Measurements from ENCODE around the gene GPR55.
"Not testable (repeated sequence)": the region's sequence is repeated elsewhere in the genome, so short reads cannot be mapped to it uniquely, and the experiment has no call there.

The GPR55 gene

DNA sequence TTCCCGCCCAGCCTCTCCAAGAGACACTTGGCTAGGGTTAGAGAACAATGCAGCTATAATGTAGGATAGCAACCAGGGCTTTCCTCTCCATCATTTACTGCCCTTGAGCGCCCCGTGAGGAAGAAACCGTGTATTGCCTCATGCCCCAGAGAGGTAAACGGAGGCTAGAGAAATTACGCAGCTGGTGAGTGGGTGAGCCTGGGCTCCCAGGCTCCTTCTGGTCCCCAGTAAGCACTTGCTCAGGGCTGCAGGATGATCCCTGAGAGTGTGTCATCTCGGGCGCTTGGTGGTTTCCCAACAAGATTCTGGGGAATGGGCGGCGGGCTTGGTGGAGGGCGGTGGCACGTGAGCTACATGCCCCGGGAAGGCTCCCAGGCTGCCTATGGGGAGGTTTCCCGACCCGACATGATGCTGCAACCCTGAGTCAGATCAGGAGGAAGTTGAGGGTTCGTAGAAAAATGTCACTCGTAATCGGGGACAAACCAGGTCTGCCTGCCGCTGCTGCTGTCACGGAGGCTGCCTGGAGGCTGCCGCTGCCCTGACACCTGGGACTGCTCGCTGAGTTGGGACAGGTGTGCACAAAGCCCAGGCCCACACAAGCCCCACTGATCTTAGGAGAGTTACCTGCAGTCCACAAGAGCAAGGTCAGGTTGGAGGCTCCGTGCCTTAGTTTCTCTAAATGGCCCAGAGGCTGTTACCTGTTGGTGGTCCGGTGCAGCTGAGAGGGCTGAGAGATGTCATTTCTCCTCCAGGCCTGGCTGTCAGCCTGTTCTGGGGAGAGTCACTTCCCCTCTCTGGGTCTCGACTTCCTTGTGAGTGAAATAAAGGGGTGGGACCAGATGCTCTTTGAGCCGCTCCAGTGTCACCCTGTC is at the start of gene GPR55:
Gene GPR55 (minus strand): TSS at position 773 of the 872 bp plus-strand sequence. CDS start 14,280 bp downstream, outside the sequence.
- peak in 1 of 2 donors; percentile 35 for DNase-seq (ENCODE audit: low read depth in 2 of 2)

DNA sequence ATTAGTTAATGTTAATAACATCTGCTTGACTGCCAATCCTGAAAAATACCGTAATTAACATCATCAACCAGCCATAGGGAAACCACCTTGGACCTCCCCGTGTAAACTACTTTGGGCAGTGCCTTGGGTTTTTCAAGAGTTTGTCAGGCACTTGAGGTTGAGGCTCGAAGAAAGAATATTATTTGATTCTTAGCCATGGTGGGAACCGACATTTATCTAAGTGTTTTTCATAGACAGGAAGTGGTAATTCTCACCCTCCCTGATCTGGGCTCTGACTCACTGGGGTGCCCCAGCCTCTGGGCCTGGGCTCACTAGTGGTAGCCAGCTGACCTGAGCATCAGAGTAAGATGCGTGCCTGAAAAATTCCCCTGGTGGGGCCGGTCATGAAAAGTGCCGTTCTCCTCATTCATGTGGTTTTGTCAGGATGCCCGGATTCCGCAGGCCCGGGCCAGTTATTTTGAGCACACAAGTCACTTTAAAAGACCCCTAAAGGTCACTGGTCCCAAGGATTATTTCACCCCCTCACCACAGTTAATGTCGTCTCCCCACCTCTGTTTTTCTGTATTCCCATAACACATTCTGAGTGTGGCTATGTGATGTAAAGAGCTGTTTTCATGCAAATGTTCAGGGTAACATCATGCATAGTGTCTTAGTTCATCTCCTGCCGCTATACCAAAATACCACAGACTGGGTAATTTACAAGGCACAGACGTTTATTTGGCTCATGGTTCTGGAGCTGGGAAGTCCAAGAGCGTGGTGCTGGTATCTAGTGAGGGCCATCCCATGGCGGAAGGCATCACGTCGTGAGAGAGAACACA is 49.3 kb upstream of the GPR55 start:
- DNase-seq (ENCODE audit: low read depth in 2 of 2): peak; percentile 35 to 49

GRCh38 chr2:230972046-230972445 is 47.0 kb upstream of the GPR55 start:
- no peak for DNase-seq (ENCODE audit: low read depth in 2 of 2)

DNA sequence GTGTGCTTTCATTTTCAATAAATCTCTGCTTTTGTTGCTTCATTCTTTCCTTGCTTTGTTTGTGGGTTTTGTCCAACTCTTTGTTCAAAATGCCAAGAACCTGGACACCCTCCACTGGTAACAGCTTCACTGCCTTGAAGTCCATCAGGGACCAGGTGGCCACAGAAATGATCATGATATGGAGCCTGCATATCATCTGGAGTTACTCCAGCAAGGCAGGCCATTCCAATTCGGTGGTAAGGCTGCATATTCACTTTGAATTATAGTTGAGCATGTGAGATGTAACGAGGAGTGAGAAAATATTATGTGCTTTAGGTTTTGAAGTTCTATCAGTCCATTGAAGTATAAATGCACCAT is 44.6 kb upstream of the GPR55 start:
- no peak for DNase-seq (ENCODE audit: low read depth in 2 of 2)

DNA sequence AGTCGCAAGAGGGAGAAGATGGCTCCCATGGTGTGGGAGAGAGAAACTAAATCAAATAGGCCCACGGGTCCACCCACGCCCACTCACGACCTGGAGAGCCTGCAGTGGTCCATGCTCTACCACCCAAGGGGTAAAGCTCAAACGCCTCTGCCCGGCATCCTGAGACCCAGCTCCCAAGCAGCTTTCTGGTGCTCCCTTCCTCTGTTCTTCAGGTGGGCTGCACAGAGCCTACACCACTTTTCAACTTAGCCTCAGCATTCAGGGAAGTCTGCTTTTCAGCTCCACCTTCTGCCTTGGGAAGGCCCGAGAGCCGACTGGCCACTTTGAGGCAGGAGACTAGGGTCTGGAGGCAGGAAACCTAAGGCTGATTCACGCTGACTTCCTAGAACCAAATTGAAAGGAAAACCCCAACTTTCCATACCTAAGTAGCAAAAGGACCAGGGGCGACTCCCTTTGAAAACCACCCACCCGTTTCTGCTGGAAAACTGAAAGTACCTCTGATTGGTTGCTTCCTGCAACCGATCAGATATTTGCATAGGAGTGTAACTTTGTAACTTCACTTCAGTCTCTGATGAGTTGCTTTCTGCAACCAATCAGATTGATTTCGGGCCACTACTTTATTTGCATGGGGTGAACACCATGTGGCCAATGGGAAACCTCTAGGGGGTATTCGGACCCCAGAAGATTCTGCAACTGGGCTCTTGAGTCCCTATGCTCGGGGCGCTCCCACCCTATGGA is 44.0 kb upstream of the GPR55 start:
- no peak for DNase-seq (ENCODE audit: low read depth in 2 of 2)

- DNase-seq (ENCODE audit: low read depth in 2 of 2): not testable (repeated sequence)
Observed at GRCh38 chr2:230968314-230968713, 43.3 kb upstream of the GPR55 start.

DNA sequence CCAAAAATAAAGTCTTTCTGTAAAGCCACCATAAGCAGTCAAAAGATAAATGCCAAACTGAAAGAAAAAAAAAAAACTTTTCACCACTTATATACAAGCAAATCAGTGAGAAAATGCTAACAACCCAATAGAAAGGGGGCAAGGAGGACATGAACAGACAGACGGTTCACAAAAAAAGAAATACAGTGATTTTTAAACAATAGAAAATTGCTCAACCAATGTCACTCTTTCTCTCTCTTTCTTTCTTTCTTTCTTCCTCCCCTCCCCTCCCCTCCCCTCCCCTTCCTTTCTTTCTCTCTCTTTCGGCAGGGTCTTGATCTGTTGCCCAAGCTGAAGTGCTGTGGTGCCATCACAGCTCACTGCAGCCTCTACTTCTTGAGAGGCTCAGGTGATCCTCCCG is 42.1 kb upstream of the GPR55 start:
- DNase-seq (ENCODE audit: low read depth in 2 of 2): no peak

DNA sequence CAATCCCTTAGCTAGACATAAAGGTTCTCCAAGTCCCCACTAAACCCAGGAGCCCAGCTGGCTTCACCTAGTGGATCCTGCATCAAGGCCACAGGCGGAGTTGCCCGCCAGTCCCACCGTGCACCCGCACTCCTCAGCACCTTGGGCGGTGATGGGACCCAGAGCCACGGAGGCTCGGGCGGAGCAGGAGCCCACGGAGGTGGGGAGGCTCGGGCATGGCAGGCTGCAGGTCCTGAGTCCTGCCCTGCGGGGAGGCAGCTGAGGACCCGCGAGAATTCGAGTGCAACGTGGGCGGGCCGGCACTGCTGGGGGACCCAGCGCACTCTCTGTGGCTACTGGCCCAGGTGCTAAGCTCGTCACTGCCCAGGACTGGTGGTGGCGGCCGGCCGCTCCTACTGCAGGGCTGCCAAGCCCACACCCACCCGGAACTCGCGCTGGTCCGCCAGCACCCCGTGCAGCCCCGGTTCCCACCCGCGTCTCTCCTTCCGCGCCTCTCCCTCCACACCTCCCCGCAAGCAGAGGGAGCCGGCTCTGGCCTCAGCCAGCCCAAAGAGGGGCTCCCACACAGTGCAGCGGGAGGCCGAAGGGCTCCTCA is 39.2 kb upstream of the GPR55 start:
- no peak for DNase-seq (ENCODE audit: low read depth in 2 of 2)

DNA sequence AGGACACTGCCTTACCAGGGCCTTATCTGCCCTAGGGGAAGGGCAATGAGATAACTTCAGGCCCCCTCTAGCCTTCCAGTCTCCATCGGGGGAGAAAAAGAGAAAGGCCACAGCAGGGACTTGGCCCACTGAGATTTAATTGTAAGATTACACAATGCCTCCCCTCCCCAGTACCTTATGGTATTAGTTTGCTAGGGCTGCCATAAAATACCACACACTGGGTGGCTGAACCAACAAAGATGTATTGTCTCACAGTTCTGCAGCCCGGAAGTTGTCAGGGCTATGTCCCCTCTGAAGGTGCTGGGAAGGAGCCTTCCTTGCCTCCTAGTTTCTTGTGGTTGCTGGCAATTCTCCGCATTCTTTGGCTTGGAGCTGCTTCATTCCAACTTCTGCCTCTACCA is 36.0 kb upstream of the GPR55 start:
- no peak for DNase-seq (ENCODE audit: low read depth in 2 of 2)

DNA sequence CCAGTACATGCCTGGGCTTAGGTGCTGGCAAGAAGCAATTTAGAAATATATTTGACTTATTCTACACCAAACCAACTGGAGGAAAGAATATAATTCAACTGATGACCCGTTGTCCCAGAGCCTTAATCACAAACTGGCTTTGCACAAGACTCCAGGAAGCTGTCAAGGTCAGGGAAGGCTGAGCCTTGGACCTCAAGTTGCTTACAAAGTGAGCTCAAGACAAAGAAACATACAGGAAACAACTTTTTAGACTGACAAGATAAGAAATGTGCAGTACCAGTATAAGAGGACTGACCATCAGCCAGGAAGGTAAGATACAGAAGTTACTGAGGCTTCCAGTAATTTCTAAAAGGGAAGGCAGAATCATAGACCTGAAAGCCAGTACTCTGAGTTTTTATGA is 35.0 kb upstream of the GPR55 start:
- no peak for DNase-seq (ENCODE audit: low read depth in 2 of 2)

DNA sequence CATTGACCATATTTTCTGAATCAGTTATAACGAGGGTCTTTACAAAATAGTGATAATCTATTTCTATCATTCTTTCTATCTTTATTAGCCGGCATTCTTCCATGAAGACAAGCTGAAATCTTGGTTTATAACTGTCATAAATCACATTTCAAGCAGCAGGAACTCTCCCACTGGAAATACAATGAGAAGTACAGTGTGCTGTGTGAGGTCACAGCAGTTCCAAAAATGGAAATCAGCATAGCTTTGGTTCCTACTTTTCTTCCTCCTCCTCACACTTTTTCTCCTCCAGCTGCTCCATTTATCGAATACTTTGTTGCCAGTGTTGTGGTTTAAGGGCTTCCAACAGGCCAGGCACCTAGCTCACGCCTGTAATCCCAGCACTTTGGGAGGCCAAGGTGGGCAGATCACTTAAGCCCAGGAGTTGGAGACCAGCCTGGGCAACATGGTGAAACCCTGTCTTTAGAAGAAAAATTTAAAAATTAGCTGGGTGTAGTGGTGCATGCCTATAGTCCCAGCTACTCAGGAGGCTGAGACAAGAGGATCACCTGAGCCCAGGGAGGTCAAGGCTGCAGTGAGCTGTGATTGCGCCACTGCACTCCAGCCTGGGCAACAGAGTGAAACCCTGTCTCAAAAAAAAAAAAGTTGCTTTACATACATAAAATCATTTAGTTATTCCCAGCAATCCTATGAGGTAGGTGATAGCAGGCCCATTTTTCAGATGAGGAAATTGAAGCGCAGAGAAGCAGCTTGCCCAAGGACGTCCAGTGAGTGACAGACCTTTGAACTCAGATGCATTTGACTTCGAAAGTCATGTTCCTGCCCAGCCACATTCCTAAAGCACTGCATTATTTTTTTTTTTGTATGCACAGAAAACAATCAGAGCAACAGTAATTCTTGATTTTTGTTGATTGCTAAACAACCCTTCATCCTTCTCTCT is 34.0 kb upstream of the GPR55 start:
- DNase-seq (ENCODE audit: low read depth in 2 of 2): no peak

GRCh38 chr2:230957756-230958391 is 32.8 kb upstream of the GPR55 start:
- no peak for DNase-seq (ENCODE audit: low read depth in 2 of 2)

GRCh38 chr2:230956827-230957755 is 32.0 kb upstream of the GPR55 start:
- no peak for DNase-seq (ENCODE audit: low read depth in 2 of 2)

GRCh38 chr2:230955163-230955737 is 30.2 kb upstream of the GPR55 start:
- no peak for DNase-seq (ENCODE audit: low read depth in 2 of 2)

DNA sequence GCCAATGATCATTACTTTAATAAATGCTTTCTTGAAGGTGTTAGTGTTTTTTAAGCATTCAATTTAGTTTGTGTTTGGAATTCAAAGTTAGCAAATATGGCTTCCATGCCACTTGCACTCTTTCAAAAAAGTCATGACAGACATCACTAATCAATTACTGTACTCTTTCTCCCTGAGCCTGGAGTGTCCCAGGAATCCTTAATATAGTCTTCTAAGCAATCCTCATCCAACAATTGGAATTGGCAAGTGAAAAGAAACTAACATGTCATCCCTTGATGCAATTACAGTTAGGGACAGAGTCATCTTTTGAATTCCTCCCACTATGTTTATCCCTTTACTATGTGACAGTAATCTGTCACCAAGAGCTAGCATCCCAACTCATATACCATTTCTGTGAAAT is 29.7 kb upstream of the GPR55 start:
- DNase-seq (ENCODE audit: low read depth in 2 of 2): no peak

GRCh38 chr2:230953845-230954244 is 28.8 kb upstream of the GPR55 start:
- DNase-seq (ENCODE audit: low read depth in 2 of 2): no peak

DNA sequence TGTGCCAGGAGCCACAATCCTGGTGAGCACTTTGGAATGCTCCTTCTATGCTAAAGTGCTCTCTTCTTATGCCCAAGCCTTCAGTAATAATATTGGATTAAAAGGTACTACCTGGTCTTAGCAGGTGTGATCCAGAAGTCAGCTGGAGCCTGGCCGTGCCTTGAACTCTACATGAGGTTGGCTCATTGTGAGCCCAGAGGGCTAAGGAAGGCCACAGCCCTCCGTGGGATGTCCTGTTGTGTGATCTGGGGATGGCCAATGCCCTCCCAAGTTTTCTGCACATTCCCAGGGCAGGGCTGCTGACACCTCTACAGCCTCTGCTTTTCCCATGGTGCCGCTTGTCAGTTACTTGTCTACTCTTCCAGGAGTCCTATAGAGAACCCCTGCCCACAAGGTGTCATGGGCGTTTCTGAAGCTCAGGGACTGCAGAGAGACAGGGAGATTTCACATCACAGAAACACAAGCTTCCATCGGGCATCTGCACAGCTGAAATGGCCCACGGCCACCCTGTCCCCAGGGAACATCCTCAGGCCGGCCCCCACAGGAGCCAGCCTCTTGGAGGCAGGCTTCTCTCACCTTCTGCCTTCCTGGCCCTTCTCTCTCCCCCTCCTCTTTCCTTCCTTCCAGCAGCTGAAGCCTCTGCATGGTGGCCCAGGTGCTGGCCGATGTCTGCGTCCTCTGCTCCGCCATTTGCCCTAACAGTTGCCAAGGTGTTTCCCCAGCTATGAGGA is 27.3 kb upstream of the GPR55 start:
- no peak for DNase-seq (ENCODE audit: low read depth in 2 of 2)

DNA sequence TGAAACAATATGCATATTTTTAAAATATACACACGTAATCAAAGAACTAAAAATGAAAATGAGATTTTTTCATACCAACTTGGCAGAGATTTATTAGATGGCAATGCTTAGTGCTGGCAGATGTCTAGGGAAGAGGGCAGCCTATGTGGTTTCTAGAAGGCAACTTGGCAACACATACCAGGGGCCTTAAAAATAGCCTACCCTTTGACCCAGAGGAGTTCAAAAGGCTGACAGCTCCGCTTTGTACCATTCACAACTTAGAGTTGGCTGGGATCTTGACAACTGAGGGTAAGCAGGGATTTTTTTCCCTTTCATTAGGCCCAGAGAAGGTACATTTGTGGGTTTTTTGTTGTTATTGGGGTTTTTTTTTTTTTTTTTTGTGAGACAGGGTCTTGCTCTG is 26.4 kb upstream of the GPR55 start:
- no peak for DNase-seq (ENCODE audit: low read depth in 2 of 2)

Data from stimulated activated CD8-positive, alpha-beta memory T cell treated with anti-CD3 and anti-CD28 coated beads, Interleukin-7, amount 100 ng/mL, for 1 hour (primary cell).